GM12891 (cell line): ENCODE measurements around the gene PMPCA.

Experiments
- POLR2AphosphoS5 ChIP-seq: IDR thresholded peaks from 2 replicates; pipeline ENCODE4 v1.6.1; 2011; ENCODE audit warnings: low read depth, low read length, control low read depth
- POU2F2 ChIP-seq: IDR thresholded peaks from 2 replicates; pipeline ENCODE4 v1.6.1; 2011; ENCODE audit warnings: low read depth, mild to moderate bottlenecking, control low read depth, low read length, moderate library complexity
- TAF1 ChIP-seq: IDR thresholded peaks from 2 replicates; pipeline ENCODE4 v1.6.1; 2011; ENCODE audit warnings: low read depth, low read length, control low read depth

GRCh38 chr9:136381311-136381710, 29.1 kb upstream of the PMPCA start:
- TF ChIP-seq TAF1 (no peak), POLR2AphosphoS5 (no peak), POU2F2 (no peak)
